GM23338 (cell line): ENCODE results near the gene WDR74. TPM values are rescaled to one million over a fixed set of nuclear protein-coding genes. Genes with fewer than 3 reads are reported as not detected.
A peak's percentile ranks its signal among the peaks of the same experiment; 100 is the strongest.

Experiments used
- ATAC-seq: fragments of 200-7000 bp; cut with Tn5 transposase; 3 replicates; pipeline ENCODE4 v1.9.1; 2020
- DNase-seq: peaks from one replicate; pipeline ENCODE4 v3.0.0-alpha.2; 2015; ENCODE audit warnings: low spot score
- H2AFZ ChIP-seq: fragments of 200-600 bp; sonication (generic); 2 replicates; pipeline ENCODE4 v1.8.0; 2016; ENCODE audit warnings: antibody characterized with exemption, mild to moderate bottlenecking, moderate library complexity
- H3F3A ChIP-seq: fragments of 200-600 bp; sonication (generic); replicated peaks from 2 replicates; pipeline ENCODE4 v1.8.0; 2017; ENCODE audit warnings: antibody characterized with exemption, mixed run types, low read depth
- H3K27ac ChIP-seq: fragments of 200-600 bp; sonication (generic); 2 replicates; pipeline ENCODE4 v1.6.1; 2016; ENCODE audit warnings: low read depth
- H3K27me3 ChIP-seq: fragments of 200-600 bp; sonication (generic); 2 replicates; pipeline ENCODE4 v1.8.0; 2016; ENCODE audit warnings: mild to moderate bottlenecking, mixed run types, moderate library complexity; ENCODE audit not compliant: insufficient read depth
- H3K36me3 ChIP-seq: fragments of 200-600 bp; sonication (generic); 2 replicates; pipeline ENCODE4 v1.8.0; 2016; ENCODE audit warnings: mild to moderate bottlenecking; ENCODE audit not compliant: insufficient read depth
- H3K4me1 ChIP-seq: fragments of 200-600 bp; sonication (generic); 2 replicates; pipeline ENCODE4 v1.8.0; 2016; ENCODE audit warnings: mild to moderate bottlenecking, moderate library complexity; ENCODE audit not compliant: insufficient read depth
- H3K4me2 ChIP-seq: fragments of 200-600 bp; sonication (generic); 2 replicates; pipeline ENCODE4 v1.7.1; 2017; ENCODE audit warnings: mixed run types
- H3K4me3 ChIP-seq: fragments of 200-600 bp; sonication (generic); 2 replicates; pipeline ENCODE4 v1.6.1; 2016; ENCODE audit warnings: mixed run types
- H3K79me2 ChIP-seq: fragments of 200-600 bp; sonication (generic); replicated peaks from 2 replicates; pipeline ENCODE4 v1.8.0; 2017; ENCODE audit warnings: mild to moderate bottlenecking; ENCODE audit not compliant: insufficient read depth
- H3K9me2 ChIP-seq: fragments of 200-600 bp; sonication (generic); 2 replicates; pipeline ENCODE4 v1.8.0; 2017; ENCODE audit not compliant: insufficient read depth
- H4K20me1 ChIP-seq: fragments of 200-600 bp; sonication (generic); replicated peaks from 2 replicates; pipeline ENCODE4 v1.8.0; 2017; ENCODE audit warnings: mild to moderate bottlenecking; ENCODE audit not compliant: insufficient read depth
- H3K27ac Mint-ChIP-seq: 2 replicates; pipeline ENCODE4 v1.8.0; 2020; ENCODE audit warnings: inconsistent platforms, mild to moderate bottlenecking, moderate library complexity, mixed read lengths
- H3K27me3 Mint-ChIP-seq: 3 replicates; pipeline ENCODE4 v1.8.0; 2022; ENCODE audit warnings: low read depth, mild to moderate bottlenecking, moderate library complexity, mixed read lengths, inconsistent platforms; ENCODE audit not compliant: insufficient read depth, poor library complexity
- H3K36me3 Mint-ChIP-seq: 3 replicates; pipeline ENCODE4 v1.8.0; 2021; ENCODE audit warnings: low read depth, mild to moderate bottlenecking, inconsistent platforms, moderate library complexity, mixed read lengths
- H3K4me1 Mint-ChIP-seq: 3 replicates; pipeline ENCODE4 v1.8.0; 2020; ENCODE audit warnings: mild to moderate bottlenecking, inconsistent platforms, mixed read lengths
- H3K4me3 Mint-ChIP-seq: 3 replicates; pipeline ENCODE4 v1.8.0; 2021; ENCODE audit warnings: moderate library complexity, mild to moderate bottlenecking, inconsistent platforms, mixed read lengths
- H3K9me3 Mint-ChIP-seq: 3 replicates; pipeline ENCODE4 v1.8.0; 2020; ENCODE audit warnings: moderate library complexity, mild to moderate bottlenecking, inconsistent platforms, mixed read lengths
- CREB1 ChIP-seq: fragments of 250-450 bp; sonication (Bioruptor Pico); IDR thresholded peaks from 2 replicates; pipeline ENCODE4 v1.5.0; 2020; ENCODE audit warnings: low read depth, mild to moderate bottlenecking, moderate library complexity
- CTCF ChIP-seq, 2 experiments: fragments of 200-600 bp in 1 of 2; sonication (generic) in 1 of 2; conservative IDR thresholded peaks; 2 replicates each; pipeline versions ENCODE4 v1.5.1 to v1.6.1; 2016 to 2017; ENCODE audit warnings: antibody characterized with exemption in 2 of 2, low read depth in 2 of 2, mild to moderate bottlenecking in 2 of 2, moderate library complexity in 1 of 2
- ETS1 ChIP-seq: IDR thresholded peaks from 2 replicates; pipeline ENCODE4 v1.6.1; 2016; ENCODE audit warnings: antibody characterized with exemption
- EZH2 ChIP-seq: fragments of 200-600 bp; sonication (generic); IDR thresholded peaks from one replicate; pipeline ENCODE4 v1.8.0; 2017; ENCODE audit warnings: antibody characterized with exemption, mild to moderate bottlenecking, low read depth; ENCODE audit not compliant: unreplicated experiment
- EZH2phosphoT487 ChIP-seq: fragments of 200-600 bp; sonication (generic); IDR thresholded peaks from one replicate; pipeline ENCODE4 v1.8.1; 2018; ENCODE audit warnings: antibody characterized with exemption; ENCODE audit not compliant: unreplicated experiment
- JUNB ChIP-seq: IDR thresholded peaks from one replicate; pipeline ENCODE4 v1.6.1; 2016; ENCODE audit warnings: antibody characterized with exemption; ENCODE audit not compliant: unreplicated experiment
- NANOG ChIP-seq: IDR thresholded peaks from 2 replicates; pipeline ENCODE4 v1.6.1; 2016; ENCODE audit warnings: antibody characterized with exemption, borderline replicate concordance
- POLR2AphosphoS5 ChIP-seq: IDR thresholded peaks from 2 replicates; pipeline ENCODE4 v1.6.1; 2016; ENCODE audit warnings: antibody characterized with exemption, low read depth
- REST ChIP-seq: IDR thresholded peaks from one replicate; pipeline ENCODE4 v1.6.1; 2018; ENCODE audit warnings: antibody characterized with exemption; ENCODE audit not compliant: unreplicated experiment
- STAT1 ChIP-seq: IDR thresholded peaks from one replicate; pipeline ENCODE4 v1.6.1; 2016; ENCODE audit warnings: antibody characterized with exemption; ENCODE audit not compliant: unreplicated experiment
- ZNF114 ChIP-seq: fragments of 250-450 bp; sonication (Bioruptor Pico); IDR thresholded peaks from 2 replicates; pipeline ENCODE4 v1.5.0; 2020; ENCODE audit warnings: mild to moderate bottlenecking, moderate library complexity
- ZNF331 ChIP-seq: fragments of 250-450 bp; sonication (Bioruptor Pico); IDR thresholded peaks from 2 replicates; pipeline ENCODE4 v1.5.0; 2020; ENCODE audit warnings: low read depth, mild to moderate bottlenecking, moderate library complexity
- ZNF462 ChIP-seq: fragments of 250-450 bp; sonication (Bioruptor Pico); IDR thresholded peaks from 2 replicates; pipeline ENCODE4 v1.5.0; 2020; ENCODE audit warnings: mild to moderate bottlenecking, moderate library complexity
- polyA plus RNA-seq: library from polyadenylated mRNA; unstranded; fragments of >200 nt; fragmentation: Nextera tagmentation; extraction: Ambion mirVana; gene quantifications from 2 replicates; pipeline ENCODE4 v1.2.1, GENCODE V29; 2016
- total RNA-seq: library from RNA; depleted of rRNA; stranded (reverse); fragments of >200 nt; shearing (Covaris generic); gene quantifications from 2 replicates; pipeline ENCODE4 v1.2.3, GENCODE V29; 2014

Gene WDR74
- total and polyA plus RNA-seq, 2 experiments from 2014 or later = 94.4 to 136 TPM

GRCh38 chr11:62841361-62842170, 2.2 kb upstream of the WDR74 start:
- peaks cover 1% of the 10 kb centered on the region for H3K36me3 ChIP-seq
- Mint-ChIP-seq H3K27ac (no peak overlapping the region), H3K9me3 (peaks cover 6% of the 10 kb centered on the region), H3K27me3 (peaks cover 19% of the 10 kb centered on the region), H3K36me3 (peaks cover 20% of the 10 kb centered on the region), H3K4me1 (peaks cover 18% of the 10 kb centered on the region), H3K4me3 (no peak overlapping the region)
- ATAC-seq = peak; percentile 70
- H3F3A ChIP-seq = peaks cover 24% of the 10 kb centered on the region; the same call in 1 of the 2 replicates
- H4K20me1 ChIP-seq = 0 out of 2 replicates have a peak, but pooled peaks cover 4% of the 10 kb centered on the region
- DNase-seq = peak; percentile 98
- no peaks in the 10 kb centered on the region for H3K9me2 ChIP-seq
- H3K4me3 ChIP-seq = peak overlapping the region; percentile 64
- H3K27ac ChIP-seq = peak overlapping the region; percentile 98
- H3K27me3 ChIP-seq = no peaks in the 10 kb centered on the region
- peaks cover 10% of the 10 kb centered on the region for H3K4me1 ChIP-seq
- peaks cover 27% of the 10 kb centered on the region for H3K79me2 ChIP-seq
- TF ChIP-seq ZNF114 (peak; percentile 65), JUNB (peak; percentile 59), POLR2AphosphoS5 (peak; percentile 100), STAT1 (no peak), EZH2 (no peak), REST (no peak), ZNF331 (peak; percentile 49), CTCF (conservative IDR thresholded peaks at IDR 0.05; ENCODE audit: low read depth in 2 of 2) (0 out of 4 replicates have a peak, but pooled peaks of 1 of the 2 experiments have one; percentile 6), EZH2phosphoT487 (no peak), NANOG (0 out of 2 replicates have a peak, but pooled peaks have one; percentile 9), ETS1 (peak; percentile 98), CREB1 (peak; percentile 86), ZNF462 (CRISPR knock-in tag) (peak; percentile 98)
- H3K4me2 ChIP-seq = peak overlapping the region; percentile 82
- no peak overlapping the region for H2AFZ ChIP-seq
